Renal pelvis (tissue), 12 donors: ENCODE results near the gene HGFAC. TPM values are rescaled to one million over a fixed set of nuclear protein-coding genes. Genes with fewer than 3 reads are reported as not detected.

Experiments used
- DNase-seq: peaks from one replicate; pipeline ENCODE4 v3.0.0-alpha.2; 2013
- long read RNA-seq, 16 experiments: transcript quantifications; one replicate each; lab custom pipeline, GENCODE V29; 2026
- polyA plus RNA-seq, 3 donors: library from polyadenylated mRNA; unstranded; fragments of 120-200 nt; gene quantifications; one replicate each; pipeline ENCODE4 v1.2.1, GENCODE V29; 2013; ENCODE audit not compliant: insufficient read length in 3 of 3

The HGFAC gene
- 1 to 10 TPM; 1.7 to 2.4 (median 2.1) TPM for polyA plus RNA-seq
- long read RNA-seq, donor 1: 0 reads
- long read RNA-seq, donor 2: 0 reads
- long read RNA-seq, donor 3: 0 reads
- long read RNA-seq, donor 4: 0 reads
- long read RNA-seq, donor 5: 0 reads
- long read RNA-seq, donor 6: 0 reads
- long read RNA-seq, donor 7: 0 reads
- long read RNA-seq, donor 8: 0 reads
- long read RNA-seq, donor 9: 0 reads
- long read RNA-seq, donor 10: 0 reads
- long read RNA-seq, donor 11: 0 reads
- long read RNA-seq, donor 12: 0 reads
- long read RNA-seq, donor 13: 0 reads
- long read RNA-seq, donor 14: 0 reads
- long read RNA-seq, donor 15: 0 reads
- long read RNA-seq, donor 16: 0 reads

GRCh38 chr4:3441501-3442459 lies at the start of gene HGFAC:
Gene HGFAC (plus strand): TSS chr4:3441968. CDS start chr4:3442002, 34 bp downstream.
- no peak for DNase-seq

- no peak for DNase-seq
Measured at GRCh38 chr4:3392321-3392720, 49.4 kb upstream of the HGFAC start.

DNA sequence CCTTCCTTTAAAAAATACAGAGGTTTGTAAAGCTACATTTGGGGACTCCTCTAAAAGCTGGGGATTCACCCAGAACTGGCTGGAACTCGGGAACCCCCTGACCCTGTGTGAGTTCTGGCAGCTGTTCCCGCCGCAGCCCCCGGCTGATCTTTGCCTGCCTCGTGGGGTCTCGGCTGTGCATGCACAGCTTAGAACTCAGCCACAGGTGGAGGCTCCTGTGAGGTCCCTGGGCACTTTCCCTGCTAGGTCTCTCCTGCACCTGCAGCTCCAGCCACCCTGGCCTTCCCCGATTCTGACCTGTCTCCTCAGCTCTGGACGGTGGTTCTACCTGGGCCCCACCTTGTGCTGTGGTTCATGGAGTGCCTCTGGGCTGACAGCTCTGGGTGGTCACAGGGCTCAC lies 48.6 kb upstream of the HGFAC start:
- no peak for DNase-seq

DNA sequence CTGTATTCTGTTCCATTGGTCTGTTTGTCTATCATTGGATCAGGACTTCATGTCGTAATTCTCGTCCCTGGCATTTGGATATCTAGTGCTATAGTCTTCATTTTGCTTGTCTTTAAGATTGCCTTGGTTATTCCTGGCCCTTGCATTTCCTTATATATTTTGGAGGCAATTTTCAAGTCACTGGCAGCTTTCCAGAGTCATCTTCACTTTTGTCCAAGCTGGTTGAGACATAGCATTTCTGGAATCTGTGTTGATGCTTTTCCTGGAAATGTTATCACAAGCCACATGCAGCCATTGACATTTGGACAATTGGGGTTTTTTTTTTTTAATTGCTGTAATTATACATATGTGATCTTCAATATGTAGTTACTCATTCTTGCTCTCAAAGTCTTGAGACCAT lies 45.2 kb upstream of the HGFAC start:
- no peak for DNase-seq

- DNase-seq: no peak
Measured at GRCh38 chr4:3397128-3397527, 44.6 kb upstream of the HGFAC start.

DNA sequence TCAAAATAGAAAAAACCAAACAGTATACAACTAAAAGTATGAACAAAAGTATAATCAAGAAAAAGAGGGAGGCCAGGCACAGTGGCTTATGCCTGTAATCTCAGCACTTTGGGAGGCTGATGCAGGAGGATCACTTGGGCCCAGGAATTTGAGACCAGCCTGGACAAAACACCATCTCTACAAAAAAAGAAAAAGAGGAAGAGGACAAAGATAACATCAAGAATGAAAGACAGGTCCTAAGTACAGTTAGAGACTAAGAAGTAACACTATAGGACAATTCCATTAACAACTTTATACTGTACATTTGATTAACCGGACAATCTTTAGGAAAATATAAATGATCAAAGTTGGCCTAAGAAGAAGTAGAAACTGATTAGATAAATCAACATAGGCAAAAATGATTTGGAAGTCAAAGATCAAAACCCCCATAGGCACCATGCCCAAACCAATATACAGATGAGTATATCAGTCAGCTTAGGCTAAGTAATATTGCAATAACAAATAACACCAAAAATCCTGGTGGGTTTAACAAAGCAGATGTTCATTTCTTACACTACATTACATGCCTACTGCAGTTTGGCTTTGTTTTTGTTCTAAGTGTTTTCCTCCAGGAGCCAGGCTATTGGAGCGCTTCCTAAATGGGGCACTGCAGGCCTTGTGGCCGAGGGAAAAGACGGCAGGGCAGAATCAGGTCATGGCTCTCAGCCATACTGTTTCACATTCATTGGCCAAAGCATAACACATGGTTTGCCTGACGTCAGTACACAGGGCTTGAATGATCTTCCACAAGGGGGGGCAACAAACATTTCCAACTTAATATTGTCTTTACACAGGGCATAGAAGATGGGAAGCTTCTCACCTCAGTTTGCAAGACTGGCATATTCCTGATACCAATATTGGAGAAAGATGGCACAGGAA lies 42.2 kb upstream of the HGFAC start:
- no peak for DNase-seq

DNA sequence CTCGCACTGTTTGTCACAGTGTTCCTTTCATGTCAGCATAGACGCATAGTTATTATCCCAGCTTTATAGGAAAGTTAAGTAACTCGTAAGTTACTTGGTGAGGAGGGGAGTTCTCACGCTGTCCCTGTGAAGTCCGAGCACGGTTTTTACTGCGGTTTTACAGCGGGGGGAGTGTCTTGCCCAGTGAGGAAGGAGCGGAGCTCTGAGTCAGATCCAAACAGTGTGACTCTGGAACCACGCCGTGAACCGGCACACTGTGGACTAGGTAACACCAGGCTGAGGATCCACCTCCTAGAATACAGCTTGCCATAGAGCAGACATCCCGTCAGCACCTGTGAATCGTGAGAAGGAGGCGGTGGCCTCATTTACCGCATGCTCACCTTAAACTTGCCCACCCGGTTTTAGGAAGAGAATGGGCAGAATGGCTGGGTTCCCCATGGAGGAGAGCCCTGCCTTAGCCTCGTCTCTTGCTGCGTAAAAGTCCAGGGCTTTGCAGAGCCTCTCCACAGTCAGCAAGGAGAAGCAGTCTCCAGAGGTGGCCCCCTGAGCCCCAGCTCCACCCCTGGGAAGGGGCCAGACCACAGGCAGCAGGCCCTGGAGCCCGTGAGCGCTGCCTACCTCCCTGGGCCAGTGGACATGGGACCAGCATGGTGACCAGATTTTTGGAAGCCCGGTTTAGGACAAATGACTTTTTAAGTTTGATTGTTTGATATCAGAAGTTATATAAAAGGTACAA lies 40.2 kb upstream of the HGFAC start:
- DNase-seq: no peak

DNA sequence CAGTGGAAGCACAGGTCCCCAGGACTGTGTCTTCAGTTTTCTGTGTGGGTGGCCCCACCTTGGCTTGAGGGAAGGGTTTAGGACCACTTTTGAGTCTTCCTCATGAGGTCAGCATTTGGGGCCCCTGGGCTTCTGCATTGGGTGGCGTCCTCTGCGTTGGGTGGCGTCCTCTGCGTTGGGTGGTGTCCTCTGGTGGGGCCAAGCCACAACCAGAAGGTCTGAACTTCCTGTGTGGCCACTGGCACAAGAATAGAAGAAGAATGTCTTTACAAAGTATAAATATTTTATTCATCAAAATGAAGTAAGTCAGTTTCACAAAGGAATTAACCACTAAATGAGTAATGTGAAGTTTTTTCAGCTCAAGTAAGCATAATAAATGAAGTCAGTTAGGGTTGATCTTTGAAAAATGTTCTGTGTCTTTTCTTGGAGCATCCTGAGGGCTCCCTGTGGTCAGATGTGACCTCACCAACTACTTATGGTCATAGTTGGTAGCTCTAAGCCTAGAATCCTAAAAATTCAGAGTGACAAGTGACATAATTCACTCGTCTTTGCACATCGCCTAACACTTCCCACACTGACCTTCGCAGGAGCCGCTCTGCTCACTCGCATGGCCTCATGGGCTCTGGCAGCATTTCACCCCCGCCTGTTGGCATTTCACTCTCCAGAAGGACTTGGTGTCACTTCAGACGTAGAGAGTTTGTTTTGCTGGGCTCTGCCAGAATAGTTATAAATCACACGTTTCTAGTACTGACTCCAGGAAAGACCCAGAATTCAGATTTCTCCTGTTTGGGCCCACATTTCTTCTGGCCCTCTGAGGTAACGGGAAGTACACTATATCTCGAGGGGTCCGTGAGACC lies 39.0 kb upstream of the HGFAC start:
- DNase-seq: no peak

DNA sequence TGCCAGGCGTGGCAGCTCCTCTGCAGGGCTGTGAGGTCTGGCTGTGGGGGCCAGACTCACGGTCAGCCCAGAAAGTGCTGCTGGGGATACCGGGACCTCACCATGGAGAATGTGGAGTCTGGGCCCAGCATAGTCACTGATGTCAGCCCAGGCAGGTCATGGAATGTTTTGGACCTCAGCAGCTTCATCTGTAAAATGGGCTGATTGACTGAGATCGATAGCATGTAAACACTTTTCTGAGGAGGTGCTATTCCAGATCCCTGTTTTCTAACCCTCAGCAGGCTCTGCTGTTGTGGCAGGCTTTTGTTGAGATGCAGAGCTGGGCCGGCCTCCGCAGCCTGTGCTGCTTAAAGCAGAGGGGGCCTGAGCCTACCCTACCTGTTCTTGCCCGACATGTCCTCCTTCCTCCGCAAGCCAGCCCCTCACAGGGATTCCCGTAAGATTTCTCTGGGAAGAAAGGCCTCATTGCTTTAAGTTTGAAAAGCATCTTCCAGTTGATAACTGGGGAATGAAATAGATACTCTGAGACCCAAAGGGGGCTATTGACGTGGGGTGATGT lies 38.3 kb upstream of the HGFAC start:
- no peak for DNase-seq

DNA sequence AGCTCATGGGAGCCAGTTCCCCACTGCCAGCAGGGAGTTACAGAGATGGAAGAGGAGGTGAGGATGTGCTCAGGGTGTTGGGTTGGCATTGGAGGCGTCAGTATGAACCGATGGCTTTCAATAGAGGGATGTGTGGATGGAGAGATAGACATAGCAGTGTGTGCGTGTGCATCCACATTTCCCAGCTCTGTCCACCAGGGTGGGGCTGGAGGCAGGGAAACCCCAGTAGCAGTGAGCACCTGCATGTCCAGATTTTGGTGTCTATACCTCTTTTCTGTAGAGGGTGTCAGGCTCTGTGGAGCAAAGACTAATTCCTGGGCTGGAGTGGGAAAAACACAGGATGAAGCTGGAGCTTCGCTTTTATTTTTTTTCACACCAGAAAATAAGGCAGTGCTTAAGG lies 37.2 kb upstream of the HGFAC start:
- DNase-seq: no peak

DNA sequence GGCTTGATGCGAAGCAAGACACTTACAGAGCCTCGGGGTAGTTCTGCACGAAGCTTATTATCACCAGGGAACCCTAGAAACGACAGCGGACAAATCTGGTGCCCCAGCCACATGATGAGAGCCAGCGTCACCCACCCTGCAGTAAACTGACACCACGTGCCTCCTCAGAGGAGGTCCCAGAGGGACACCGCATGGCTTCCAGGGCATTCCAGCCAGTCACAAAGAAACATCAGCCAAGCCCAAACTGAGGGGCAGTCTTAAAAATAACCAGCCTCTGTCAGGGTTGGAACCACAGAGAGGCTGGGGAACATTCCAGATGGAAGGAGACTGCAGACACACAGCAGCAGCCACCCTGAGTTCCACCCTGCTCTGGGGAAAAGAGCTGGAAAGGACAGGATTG lies 36.6 kb upstream of the HGFAC start:
- DNase-seq: no peak

- no peak for DNase-seq
Measured at GRCh38 chr4:3406021-3406420, 35.7 kb upstream of the HGFAC start.

- DNase-seq: no peak
Measured at GRCh38 chr4:3406431-3406830, 35.3 kb upstream of the HGFAC start.

DNA sequence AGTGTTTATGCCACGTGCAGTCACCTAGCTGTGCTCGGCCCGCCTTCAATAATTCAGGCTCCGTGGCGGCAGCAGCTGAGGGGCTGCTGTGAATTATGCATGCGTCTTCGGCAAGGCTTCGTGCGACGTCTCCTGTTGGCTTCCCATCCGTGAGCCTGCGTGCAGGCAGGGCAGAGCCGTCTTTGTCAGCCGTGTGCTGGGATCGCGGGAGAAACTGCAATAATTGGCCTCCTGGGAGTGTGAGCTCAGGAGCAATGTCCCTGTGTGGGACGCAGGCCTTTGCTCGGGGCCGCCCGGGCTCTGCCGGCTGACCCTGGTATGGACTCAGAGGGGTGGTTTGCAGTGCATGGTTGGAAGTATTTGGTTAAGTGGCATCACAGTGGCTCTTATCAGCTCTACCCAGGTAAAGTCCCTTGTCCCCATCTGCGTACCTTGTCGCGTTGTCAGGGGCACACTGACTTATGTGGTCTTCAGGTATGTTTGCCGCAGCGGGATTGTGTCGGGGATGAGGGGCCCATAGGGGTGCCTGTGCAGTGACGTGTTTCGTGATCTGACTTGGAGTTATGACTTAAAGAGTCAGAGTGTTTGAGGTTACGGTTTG lies 34.5 kb upstream of the HGFAC start:
- no peak for DNase-seq

DNA sequence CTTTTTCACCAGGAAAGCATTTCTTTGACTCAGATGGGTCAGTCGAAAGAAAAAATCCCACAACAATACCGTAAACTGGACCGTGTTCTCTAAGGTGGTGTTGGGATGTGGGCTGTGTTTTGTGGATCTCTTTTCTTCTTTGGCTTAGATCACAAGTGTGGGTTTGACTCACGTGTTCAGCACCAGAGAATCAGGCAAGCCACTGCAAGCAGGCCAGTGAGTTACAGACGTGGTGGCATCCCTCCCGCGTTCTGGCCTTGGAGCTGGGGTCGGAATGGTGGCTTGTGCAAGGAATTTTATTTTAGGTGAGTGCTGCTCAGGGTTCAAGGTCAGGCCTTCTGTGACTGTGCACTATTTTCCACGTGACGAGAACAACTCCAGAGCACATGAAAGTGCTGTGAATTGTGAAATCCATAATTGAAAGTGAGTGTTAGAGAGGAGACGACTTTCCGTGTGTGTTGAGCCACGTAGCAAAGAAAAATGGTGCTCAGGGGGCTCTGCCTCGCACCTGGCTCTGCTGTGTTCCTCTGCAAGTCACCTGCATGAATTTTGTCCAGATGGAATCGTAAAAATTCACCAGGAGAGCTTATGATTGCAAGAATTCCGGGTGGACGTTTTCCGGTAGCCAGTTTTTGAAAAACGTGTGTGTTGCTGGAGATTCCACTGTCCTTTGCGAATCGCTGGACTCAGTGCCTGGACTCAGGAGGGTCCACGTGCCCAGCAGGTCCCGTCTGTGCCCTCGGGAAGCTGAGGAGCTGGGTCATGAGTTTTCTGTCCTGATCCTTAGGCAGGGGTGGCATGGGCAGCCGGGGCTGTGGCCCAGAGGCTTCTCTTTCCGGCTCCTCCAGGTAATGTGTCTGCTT lies 33.6 kb upstream of the HGFAC start:
- DNase-seq: no peak

GRCh38 chr4:3408793-3409330 lies 32.9 kb upstream of the HGFAC start:
- no peak for DNase-seq

DNA sequence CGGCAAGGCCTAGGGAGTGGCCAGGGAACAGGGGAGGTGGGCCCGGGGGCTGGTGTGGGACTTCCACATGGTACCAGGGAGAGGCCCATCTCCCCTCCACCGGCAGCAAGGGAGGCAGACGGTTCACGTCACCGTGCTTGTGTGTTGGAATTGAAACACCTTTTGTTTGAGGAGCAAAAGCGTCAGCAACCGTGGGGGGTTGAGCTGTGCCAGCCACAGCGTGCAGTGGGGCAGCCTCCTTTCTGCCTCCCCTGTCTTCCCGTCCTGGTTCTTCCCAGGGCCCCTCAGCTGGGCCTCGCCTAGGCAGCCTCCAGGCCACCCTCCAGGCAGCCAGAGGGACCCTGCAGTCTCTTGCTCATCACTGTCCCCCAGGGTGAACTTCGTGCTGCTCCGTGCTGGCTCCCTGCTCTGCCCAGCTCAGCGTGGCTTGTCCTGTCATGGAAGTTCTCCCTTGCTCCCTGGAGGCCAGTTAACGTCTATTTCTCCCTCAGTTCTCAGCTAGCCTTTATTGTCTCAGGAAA lies 32.1 kb upstream of the HGFAC start:
- DNase-seq: no peak
